Caco-2 (cell line): ENCODE measurements around the gene RFTN1. TPM values are rescaled to one million over a fixed set of nuclear protein-coding genes. Genes with fewer than 3 reads are reported as not detected.

ENCODE experiments used
- BruUV-seq: library from RNA; stranded (reverse); fragments of 400-500 nt; replicated peaks from 2 replicates; lab custom pipeline; 2021; lab: Mats Ljungman, UMichigan
- CTCF ChIA-PET: fragments of 300-600 bp; sonication (Branson Sonifier 250); formaldehyde crosslinking; loops from one replicate; lab custom pipeline; 2022; ENCODE audit warnings: antibody characterized with exemption; lab: Charles Lee
- POLR2A ChIA-PET: fragments of 300-600 bp; sonication (Branson Sonifier 250); formaldehyde crosslinking; loops from one replicate; lab custom pipeline; 2022; ENCODE audit warnings: antibody characterized with exemption; lab: Charles Lee
- DNase-seq, 2 experiments: peaks; one replicate each; pipeline versions ENCODE4 v3.0.0 to v3.0.0-alpha.2; 2020 to 2022
- H3K27me3 ChIP-seq: replicated peaks from 2 replicates; pipeline ENCODE4 v1.6.0; 2011; ENCODE audit warnings: low read length; ENCODE audit not compliant: control insufficient read depth, insufficient read depth
- H3K36me3 ChIP-seq: 2 replicates; pipeline ENCODE4 v1.5.1; 2011; ENCODE audit warnings: low read length; ENCODE audit not compliant: control insufficient read depth, insufficient read depth
- H3K4me1 ChIP-seq: fragments of 250-450 bp; sonication (Bioruptor Pico); 2 replicates; pipeline ENCODE4 v1.5.1; 2020; ENCODE audit warnings: mild to moderate bottlenecking
- H3K4me3 ChIP-seq: 2 replicates; pipeline ENCODE4 v1.5.1; 2011; ENCODE audit warnings: low read depth, mild to moderate bottlenecking, control low read depth, low read length
- H3K9me3 ChIP-seq: fragments of 250-450 bp; sonication (Bioruptor Pico); 2 replicates; pipeline ENCODE4 v1.5.1; 2020; ENCODE audit warnings: mild to moderate bottlenecking, moderate library complexity
- H3K27ac Mint-ChIP-seq: one replicate; pipeline ENCODE4 v1.8.0; 2022; ENCODE audit warnings: mixed read lengths; ENCODE audit not compliant: unreplicated experiment
- H3K27me3 Mint-ChIP-seq: one replicate; pipeline ENCODE4 v1.8.0; 2022; ENCODE audit warnings: mixed read lengths; ENCODE audit not compliant: insufficient read depth, unreplicated experiment
- H3K36me3 Mint-ChIP-seq: one replicate; pipeline ENCODE4 v1.8.0; 2022; ENCODE audit warnings: mild to moderate bottlenecking, mixed read lengths; ENCODE audit not compliant: insufficient read depth, unreplicated experiment
- H3K4me1 Mint-ChIP-seq: one replicate; pipeline ENCODE4 v1.8.0; 2022; ENCODE audit warnings: low read depth, mixed read lengths; ENCODE audit not compliant: unreplicated experiment
- H3K4me3 Mint-ChIP-seq: one replicate; pipeline ENCODE4 v1.8.0; 2022; ENCODE audit warnings: mild to moderate bottlenecking, moderate library complexity, mixed read lengths; ENCODE audit not compliant: unreplicated experiment
- H3K9me3 Mint-ChIP-seq: one replicate; pipeline ENCODE4 v1.8.0; 2022; ENCODE audit warnings: mixed read lengths; ENCODE audit not compliant: unreplicated experiment
- CTCF ChIP-seq, 2 experiments: fragments of 200-600 bp in 1 of 2; IDR thresholded peaks; 1 replicate in 1 of 2; 2 replicates in 1 of 2; pipeline versions ENCODE4 v1.5.1 to v1.8.0; 2011 to 2022; ENCODE audit warnings: antibody characterized with exemption in 1 of 2, control low read depth in 1 of 2, inconsistent platforms in 1 of 2, low read depth in 1 of 2, low read length in 1 of 2, mild to moderate bottlenecking in 1 of 2, moderate library complexity in 1 of 2; ENCODE audit not compliant: insufficient read depth in 1 of 2, severe bottlenecking in 1 of 2, unreplicated experiment in 1 of 2
- intact Hi-C: fragments of 100-400 bp; cut with micrococcal nuclease; formaldehyde crosslinking; loops from one replicate; pipeline ENCODE4 v1.10.0; 2022; ENCODE audit not compliant: unreplicated experiment
- total RNA-seq: library from RNA; stranded (reverse); gene quantifications from 2 replicates; pipeline ENCODE4 v1.2.3, GENCODE V29; 2022

The RFTN1 gene
- total RNA-seq, 1 experiment from 2014 or later: 10.2 TPM

GRCh38 chr3:16288664-16289063 is 224.8 kb downstream of the RFTN1 start:
- no peak overlapping the region for H3K4me3 Mint-ChIP-seq
- ChIA-PET CTCF (interaction anchor here (0.7 to 1.4 kb wide), 5 partner anchors 24 to 253 kb away, joined by 3 to 4 read pairs (median 3); partner anchors contain the start of genes DPH3 and OXNAD1), POLR2A (no interaction called here)
- intact Hi-C loops: no loop called here
- H3K36me3 ChIP-seq: no peaks in the 10 kb centered on the region; the same call in 1 of the 2 replicates
- no peaks in the 10 kb centered on the region for H3K9me3 Mint-ChIP-seq
- peaks cover 6% of the 10 kb centered on the region; the same call in 1 of the 2 replicates for H3K4me1 ChIP-seq
- peaks cover 22% of the 10 kb centered on the region for H3K36me3 Mint-ChIP-seq
- DNase-seq: no peak
- no peaks in the 10 kb centered on the region for H3K27me3 Mint-ChIP-seq
- BruUV-seq: no TSS peak
- no peak for TF ChIP-seq CTCF (IDR thresholded peaks at IDR 0.05; ENCODE audit: insufficient read depth in 1 of 2, low read depth in 1 of 2, low read length in 1 of 2, severe bottlenecking in 1 of 2, unreplicated experiment in 1 of 2)
- H3K9me3 ChIP-seq: no peaks in the 10 kb centered on the region
- no peak overlapping the region for H3K27ac Mint-ChIP-seq
- peaks cover 10% of the 10 kb centered on the region for H3K4me1 Mint-ChIP-seq
- no peak overlapping the region for H3K4me3 ChIP-seq
- H3K27me3 ChIP-seq: no peaks in the 10 kb centered on the region

DNA sequence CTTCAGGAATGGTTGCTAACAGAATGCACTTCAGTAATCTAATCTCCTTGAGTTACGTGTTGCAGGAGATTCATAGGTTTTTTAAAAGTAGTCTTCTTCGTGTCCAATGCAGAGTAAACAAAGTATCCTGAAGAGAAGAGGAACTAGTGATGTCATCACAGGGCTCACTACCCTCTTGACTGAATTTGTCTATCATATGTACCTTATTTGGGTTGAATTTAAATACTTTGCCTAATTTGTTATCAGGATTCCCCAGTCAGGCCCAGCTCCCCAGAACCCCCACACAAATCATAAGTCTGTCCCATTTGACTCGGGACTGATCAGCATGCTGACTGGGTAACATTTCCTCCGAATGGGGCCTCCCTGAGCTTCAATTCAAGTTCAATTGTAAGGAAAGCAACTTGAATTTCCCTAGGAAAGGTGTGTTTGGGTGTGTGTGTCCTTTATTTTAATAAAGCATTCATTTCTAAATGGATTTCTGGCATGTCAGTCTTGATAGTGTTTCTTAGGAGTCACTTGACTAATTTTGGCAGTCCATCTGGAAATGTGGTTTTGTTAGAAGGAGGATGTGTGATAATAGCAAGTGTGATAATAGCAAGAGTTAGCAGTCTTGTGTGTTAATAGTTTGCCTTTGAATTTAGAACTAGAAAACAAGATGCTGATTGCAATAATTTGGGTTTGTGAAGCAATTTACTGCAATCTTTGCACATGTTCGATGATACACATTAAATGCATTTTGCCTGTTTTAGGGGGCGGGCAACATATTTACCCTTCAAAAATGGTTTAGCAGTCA is 226.6 kb downstream of the RFTN1 start:
- Mint-ChIP-seq H3K4me3 (no peak overlapping the region), H3K27ac (no peak overlapping the region), H3K4me1 (peaks cover 10% of the 10 kb centered on the region), H3K36me3 (peaks cover 30% of the 10 kb centered on the region), H3K27me3 (no peaks in the 10 kb centered on the region), H3K9me3 (no peaks in the 10 kb centered on the region)
- ChIA-PET CTCF (no interaction called here), POLR2A (no interaction called here)
- no peak for TF ChIP-seq CTCF (IDR thresholded peaks at IDR 0.05; ENCODE audit: insufficient read depth in 1 of 2, low read depth in 1 of 2, low read length in 1 of 2, severe bottlenecking in 1 of 2, unreplicated experiment in 1 of 2)
- Histone ChIP-seq H3K9me3 (no peaks in the 10 kb centered on the region), H3K4me3 (no peak overlapping the region), H3K36me3 (no peaks in the 10 kb centered on the region; the same call in 1 of the 2 replicates), H3K4me1 (peaks cover 6% of the 10 kb centered on the region; the same call in 1 of the 2 replicates), H3K27me3 (no peaks in the 10 kb centered on the region)
- DNase-seq: no peak
- BruUV-seq: no TSS peak
- intact Hi-C loops: no loop called here

DNA sequence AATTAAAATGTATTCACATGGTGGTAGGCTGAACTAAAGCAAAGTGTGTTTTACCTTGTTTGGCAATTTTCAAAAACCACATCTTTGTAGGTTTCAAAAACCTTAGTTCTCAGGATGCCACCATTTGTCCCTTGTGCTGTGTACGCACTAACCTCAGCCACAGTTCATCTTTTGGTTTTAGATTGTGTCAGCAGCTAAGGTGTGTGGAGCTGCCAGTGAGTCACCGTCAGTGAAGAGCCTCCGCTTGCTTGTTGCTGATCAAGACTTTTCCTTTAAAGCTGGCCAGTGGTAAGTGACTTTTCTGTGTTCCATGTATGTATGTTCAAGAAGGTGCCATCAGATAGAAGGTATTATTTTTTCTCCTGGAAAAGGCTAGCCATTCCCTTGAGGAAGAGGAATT is 227.3 kb downstream of the RFTN1 start:
- ChIA-PET POLR2A (no interaction called here), CTCF (no interaction called here)
- Mint-ChIP-seq H3K9me3 (no peaks in the 10 kb centered on the region), H3K36me3 (peaks cover 30% of the 10 kb centered on the region), H3K27ac (no peak overlapping the region), H3K27me3 (no peaks in the 10 kb centered on the region), H3K4me1 (peaks cover 10% of the 10 kb centered on the region), H3K4me3 (no peak overlapping the region)
- intact Hi-C loops: no loop called here
- Histone ChIP-seq H3K4me1 (peaks cover 6% of the 10 kb centered on the region; the same call in 1 of the 2 replicates), H3K27me3 (no peaks in the 10 kb centered on the region), H3K4me3 (no peak overlapping the region), H3K36me3 (no peaks in the 10 kb centered on the region), H3K9me3 (no peaks in the 10 kb centered on the region)
- no TSS peak for BruUV-seq
- no peak for TF ChIP-seq CTCF (IDR thresholded peaks at IDR 0.05; ENCODE audit: insufficient read depth in 1 of 2, low read depth in 1 of 2, low read length in 1 of 2, severe bottlenecking in 1 of 2, unreplicated experiment in 1 of 2)
- DNase-seq: no peak
